Fibroblast of mammary gland (primary cell): ENCODE results near the gene DUS1L.

Experiments used
- DNase-seq: peaks from one replicate; pipeline ENCODE4 v3.0.0-alpha.2; 2010; ENCODE audit warnings: low read depth
- H3K4me3 ChIP-seq: 2 replicates; pipeline ENCODE4 v1.5.1; 2011; ENCODE audit warnings: low read depth, mild to moderate bottlenecking, low read length, moderate library complexity; ENCODE audit not compliant: control insufficient read depth
- CTCF ChIP-seq: conservative IDR thresholded peaks from 2 replicates; pipeline ENCODE4 v1.5.1; 2011; ENCODE audit warnings: low read depth, low read length, inconsistent platforms; ENCODE audit not compliant: control insufficient read depth, insufficient read depth

Gene DUS1L

GRCh38 chr17:82049521-82049971 is 16.1 kb downstream of the DUS1L start:
- DNase-seq: no peak
- no peak overlapping the region for H3K4me3 ChIP-seq
- no peak for TF ChIP-seq CTCF

GRCh38 chr17:82049106-82049505 is 16.5 kb downstream of the DUS1L start:
- TF ChIP-seq CTCF: no peak
- H3K4me3 ChIP-seq: no peak overlapping the region
- no peak for DNase-seq

- H3K4me3 ChIP-seq: no peak overlapping the region
These were observed 17.0 kb downstream of the DUS1L start for GRCh38 chr17:82048571-82048971.

GRCh38 chr17:82047914-82048570 is 17.6 kb downstream of the DUS1L start:
- H3K4me3 ChIP-seq: no peak overlapping the region
- DNase-seq: no peak
- no peak for TF ChIP-seq CTCF

More at GRCh38 chr17:82048571-82048971, 17.0 kb downstream of the DUS1L start:
- TF ChIP-seq CTCF: no peak
- DNase-seq: no peak

GRCh38 chr17:82047379-82047778 is 18.2 kb downstream of the DUS1L start:
- no peak for DNase-seq
- H3K4me3 ChIP-seq: no peak overlapping the region
- no peak for TF ChIP-seq CTCF

GRCh38 chr17:82046903-82047302 is 18.7 kb downstream of the DUS1L start:
- TF ChIP-seq CTCF: no peak
- H3K4me3 ChIP-seq: no peak overlapping the region
- DNase-seq: no peak
